Astrocyte (in vitro differentiated cells and primary cell): ENCODE data around the gene NXN.

Experiments
- EZH2 ChIP-seq: IDR thresholded peaks from 2 replicates; pipeline ENCODE4 v1.6.1; 2012; ENCODE audit warnings: mild to moderate bottlenecking, low read length, inconsistent platforms; ENCODE audit not compliant: insufficient read depth
- TF ChIP-seq, protein P1 (sequence below): IDR thresholded peaks from 2 replicates; pipeline ENCODE4 v1.5.1; 2011; ENCODE audit warnings: low read depth, mild to moderate bottlenecking, inconsistent platforms, low read length, moderate library complexity; ENCODE audit not compliant: insufficient read depth

DNA sequence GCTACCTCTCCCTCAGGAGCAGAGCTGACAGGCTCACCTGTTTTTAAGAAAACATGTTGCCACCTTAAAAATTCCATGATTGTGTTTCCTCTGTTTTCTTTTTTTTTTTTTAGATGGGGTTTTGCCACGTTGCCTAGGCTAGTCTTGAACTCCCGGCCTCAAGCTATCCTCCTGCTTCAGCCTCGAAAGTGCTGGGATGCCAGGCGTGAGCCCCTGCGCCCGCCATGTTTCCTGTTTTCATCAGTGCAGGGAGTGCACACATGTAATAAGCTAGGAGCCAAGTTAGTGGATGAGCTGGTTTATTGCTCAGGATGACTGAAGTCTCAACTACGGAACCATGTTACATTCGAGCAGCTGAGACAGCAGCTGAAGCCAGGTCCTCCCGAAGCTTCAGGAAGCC lies 183.9 kb downstream of the NXN start:
- no peak for TF ChIP-seq EZH2
- TF ChIP-seq, protein P1, sequence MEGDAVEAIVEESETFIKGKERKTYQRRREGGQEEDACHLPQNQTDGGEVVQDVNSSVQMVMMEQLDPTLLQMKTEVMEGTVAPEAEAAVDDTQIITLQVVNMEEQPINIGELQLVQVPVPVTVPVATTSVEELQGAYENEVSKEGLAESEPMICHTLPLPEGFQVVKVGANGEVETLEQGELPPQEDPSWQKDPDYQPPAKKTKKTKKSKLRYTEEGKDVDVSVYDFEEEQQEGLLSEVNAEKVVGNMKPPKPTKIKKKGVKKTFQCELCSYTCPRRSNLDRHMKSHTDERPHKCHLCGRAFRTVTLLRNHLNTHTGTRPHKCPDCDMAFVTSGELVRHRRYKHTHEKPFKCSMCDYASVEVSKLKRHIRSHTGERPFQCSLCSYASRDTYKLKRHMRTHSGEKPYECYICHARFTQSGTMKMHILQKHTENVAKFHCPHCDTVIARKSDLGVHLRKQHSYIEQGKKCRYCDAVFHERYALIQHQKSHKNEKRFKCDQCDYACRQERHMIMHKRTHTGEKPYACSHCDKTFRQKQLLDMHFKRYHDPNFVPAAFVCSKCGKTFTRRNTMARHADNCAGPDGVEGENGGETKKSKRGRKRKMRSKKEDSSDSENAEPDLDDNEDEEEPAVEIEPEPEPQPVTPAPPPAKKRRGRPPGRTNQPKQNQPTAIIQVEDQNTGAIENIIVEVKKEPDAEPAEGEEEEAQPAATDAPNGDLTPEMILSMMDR, result no peak
